Loucy (cell line): ENCODE results near the gene ARAP3.
"Not testable (repeated sequence)": the region's sequence is repeated elsewhere in the genome, so short reads cannot be mapped to it uniquely, and the experiment has no call there.

Source experiments
- H2AFZ ChIP-seq: fragments of 200-600 bp; sonication (generic); 2 replicates; pipeline ENCODE4 v1.6.0; 2016; ENCODE audit warnings: antibody characterized with exemption, mild to moderate bottlenecking, low read length, moderate library complexity
- H3F3A ChIP-seq: fragments of 200-600 bp; 2 replicates; pipeline ENCODE4 v1.6.0; 2016; ENCODE audit warnings: antibody characterized with exemption, low read depth, mild to moderate bottlenecking
- H3K27me3 ChIP-seq: fragments of 200-600 bp; sonication (generic); 2 replicates; pipeline ENCODE4 v1.6.1; 2014; ENCODE audit warnings: low read length, mild to moderate bottlenecking; ENCODE audit not compliant: insufficient read depth, poor library complexity, severe bottlenecking
- H3K36me3 ChIP-seq: fragments of 200-600 bp; sonication (generic); 2 replicates; pipeline ENCODE4 v1.6.1; 2016; ENCODE audit warnings: low read length; ENCODE audit not compliant: insufficient read depth
- H3K4me1 ChIP-seq: fragments of 200-600 bp; sonication (generic); 2 replicates; pipeline ENCODE4 v1.5.1; 2014; ENCODE audit warnings: low read length, mild to moderate bottlenecking; ENCODE audit not compliant: insufficient read depth, poor library complexity, severe bottlenecking
- H3K4me2 ChIP-seq: fragments of 200-600 bp; sonication (generic); 2 replicates; pipeline ENCODE4 v1.6.0; 2014; ENCODE audit warnings: antibody characterized with exemption, low read length, low read depth, mild to moderate bottlenecking; ENCODE audit not compliant: poor library complexity, severe bottlenecking
- H3K4me3 ChIP-seq: fragments of 200-600 bp; sonication (generic); 2 replicates; pipeline ENCODE4 v1.5.1; 2014; ENCODE audit warnings: low read length, mild to moderate bottlenecking, mixed read lengths; ENCODE audit not compliant: poor library complexity, severe bottlenecking
- H3K79me2 ChIP-seq: fragments of 200-600 bp; sonication (generic); 2 replicates; pipeline ENCODE4 v1.6.1; 2014; ENCODE audit warnings: low read length; ENCODE audit not compliant: insufficient read depth
- H3K9ac ChIP-seq: fragments of 200-600 bp; sonication (generic); 2 replicates; pipeline ENCODE4 v1.6.0; 2014; ENCODE audit warnings: mild to moderate bottlenecking, low read depth, low read length, moderate library complexity; ENCODE audit not compliant: poor library complexity, severe bottlenecking
- H3K9me2 ChIP-seq: fragments of 200-600 bp; sonication (generic); replicated peaks from 2 replicates; pipeline ENCODE4 v1.6.1; 2016; ENCODE audit warnings: low read depth, low read length, mixed read lengths
- H3K9me3 ChIP-seq: fragments of 200-600 bp; sonication (generic); 2 replicates; pipeline ENCODE4 v1.6.1; 2014; ENCODE audit warnings: mild to moderate bottlenecking, antibody characterized with exemption, low read length, low read depth; ENCODE audit not compliant: insufficient read depth
- H4K20me1 ChIP-seq: fragments of 200-600 bp; sonication (generic); 2 replicates; pipeline ENCODE4 v1.6.0; 2014; ENCODE audit warnings: antibody characterized with exemption, low read length, mild to moderate bottlenecking; ENCODE audit not compliant: insufficient read depth, poor library complexity, severe bottlenecking
- CTCF ChIP-seq: fragments of 200-600 bp; sonication (generic); conservative IDR thresholded peaks from 2 replicates; pipeline ENCODE4 v1.5.1; 2014; ENCODE audit warnings: mild to moderate bottlenecking, antibody characterized with exemption, low read length
- EZH2phosphoT487 ChIP-seq: fragments of 200-600 bp; IDR thresholded peaks from 2 replicates; pipeline ENCODE4 v1.6.1; 2018; ENCODE audit warnings: antibody characterized with exemption, mild to moderate bottlenecking, moderate library complexity, borderline replicate concordance

ARAP3 gene

DNA sequence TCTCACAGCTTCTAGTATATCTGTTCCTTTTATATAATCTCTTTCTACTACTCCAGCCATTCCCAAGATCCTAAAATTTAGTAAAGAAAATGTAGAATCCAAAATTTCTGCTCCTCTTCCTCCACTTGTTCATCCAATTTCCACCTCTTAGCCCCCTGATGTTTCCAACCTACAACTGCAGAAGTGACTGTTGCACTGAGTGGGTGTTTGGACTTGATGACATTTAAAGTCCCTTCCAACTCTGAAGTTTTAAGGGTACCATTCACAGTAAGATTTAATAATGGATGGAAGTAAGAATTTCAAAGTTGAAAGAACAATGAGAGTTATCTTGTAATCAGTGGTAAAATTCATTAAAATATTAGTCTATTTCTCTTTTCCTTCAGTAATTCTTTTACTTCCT is 68.7 kb downstream of the ARAP3 start:
- Histone ChIP-seq H3K4me2 (peak overlapping the region; percentile 90), H3K9me3 (no peaks in the 10 kb centered on the region), H3K36me3 (no peaks in the 10 kb centered on the region), H4K20me1 (peaks cover 56% of the 10 kb centered on the region), H3K9ac (peak overlapping the region; percentile 69), H3K27me3 (no peaks in the 10 kb centered on the region), H3K9me2 (no peaks in the 10 kb centered on the region), H3K79me2 (peaks cover 100% of the 10 kb centered on the region), H3K4me3 (peak overlapping the region; percentile 69), H3K4me1 (peaks cover 74% of the 10 kb centered on the region), H2AFZ (no peak overlapping the region), H3F3A (0 out of 2 replicates have a peak, but pooled peaks cover 3% of the 10 kb centered on the region)
- TF ChIP-seq CTCF (no peak), EZH2phosphoT487 (no peak)

- peaks cover 98% of the 10 kb centered on the region for H3K79me2 ChIP-seq
- H3K4me1 ChIP-seq = peaks cover 81% of the 10 kb centered on the region
- H2AFZ ChIP-seq = no peak overlapping the region
- H3K9ac ChIP-seq = peak overlapping the region; percentile 69
- H3F3A ChIP-seq = peaks cover 17% of the 10 kb centered on the region
- H3K36me3 ChIP-seq = no peaks in the 10 kb centered on the region
- H3K9me3 ChIP-seq = no peaks in the 10 kb centered on the region
- H3K9me2 ChIP-seq = no peaks in the 10 kb centered on the region
- no peaks in the 10 kb centered on the region for H3K27me3 ChIP-seq
- TF ChIP-seq EZH2phosphoT487 (no peak), CTCF (no peak)
- H4K20me1 ChIP-seq = peaks cover 39% of the 10 kb centered on the region
- H3K4me3 ChIP-seq = peak overlapping the region; percentile 69
- H3K4me2 ChIP-seq = peak overlapping the region; percentile 90
These were observed 70.7 kb downstream of the ARAP3 start for GRCh38 chr5:141611289-141611688.

DNA sequence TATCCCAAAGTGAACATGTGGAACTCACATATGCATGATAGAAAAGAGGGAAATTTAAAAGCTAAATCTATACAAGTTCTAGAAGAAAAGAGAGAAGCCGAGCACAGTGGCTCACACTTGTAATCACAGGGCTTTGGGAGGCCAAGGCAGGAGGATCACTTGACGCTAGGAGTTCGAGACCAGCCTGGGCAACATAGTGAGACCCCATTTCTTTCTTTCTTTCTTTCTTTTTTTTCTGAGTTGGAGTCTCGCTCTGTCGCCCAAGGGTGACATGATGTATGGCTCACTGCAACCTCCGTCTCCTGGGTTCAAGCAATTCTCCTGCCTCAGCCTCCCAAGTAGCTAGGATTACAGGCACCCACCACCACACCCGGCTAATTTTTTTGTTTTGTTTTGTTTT is 72.1 kb downstream of the ARAP3 start:
- H3K4me2 ChIP-seq = peak overlapping the region; percentile 73
- H3K4me1 ChIP-seq = peaks cover 84% of the 10 kb centered on the region
- H3K27me3 ChIP-seq, H3K36me3 ChIP-seq, H2AFZ ChIP-seq, H3K9me3 ChIP-seq, H3K9me2 ChIP-seq: not testable (repeated sequence)
- peak overlapping the region; percentile 60 for H3K4me3 ChIP-seq
- peaks cover 28% of the 10 kb centered on the region for H3F3A ChIP-seq
- peaks cover 30% of the 10 kb centered on the region for H4K20me1 ChIP-seq
- H3K79me2 ChIP-seq = peaks cover 86% of the 10 kb centered on the region
- peak overlapping the region; percentile 73 for H3K9ac ChIP-seq

GRCh38 chr5:141609044-141609443 is 73.0 kb downstream of the ARAP3 start:
- Histone ChIP-seq H3K4me3 (peak overlapping the region; percentile 60), H4K20me1 (peaks cover 22% of the 10 kb centered on the region), H3K4me1 (peaks cover 84% of the 10 kb centered on the region), H3K79me2 (peaks cover 86% of the 10 kb centered on the region), H3K4me2 (peak overlapping the region; percentile 73), H3K27me3 (no peaks in the 10 kb centered on the region), H3K36me3 (no peaks in the 10 kb centered on the region), H3K9me3 (no peaks in the 10 kb centered on the region), H2AFZ (no peak overlapping the region), H3K9me2 (no peaks in the 10 kb centered on the region), H3F3A (peaks cover 30% of the 10 kb centered on the region), H3K9ac (peak overlapping the region; percentile 73)
- no peak for TF ChIP-seq CTCF
- no peak for TF ChIP-seq EZH2phosphoT487
